Ovary (tissue), 1 donor: ENCODE measurements around the gene AFTPH.

Source experiments
- EP300 ChIP-seq: sonication (generic); formaldehyde crosslinking; IDR thresholded peaks from one replicate; pipeline ENCODE4 v1.6.1; 2017; ENCODE audit warnings: antibody characterized with exemption
- POLR2A ChIP-seq: fragments of 450-650 bp; IDR thresholded peaks from one replicate; pipeline ENCODE4 v1.6.1; 2017; ENCODE audit warnings: antibody characterized with exemption, mild to moderate bottlenecking, moderate library complexity

GRCh38 chr2:64524604-64525316 lies 632 bp downstream of the AFTPH start:
- TF ChIP-seq POLR2A (no peak), EP300 (no peak)
